ENCODE data around the gene RAB26.

Gene RAB26

GRCh38 chr16:2158262-2158638 is 9.8 kb downstream of the RAB26 start:
- Histone ChIP-seq H3K4me3 (ENCODE audit: low read depth, low read length) (no peak overlapping the region), H3K27ac (ENCODE audit: extremely low read depth, low read depth, low read length) (no peak overlapping the region), H3K9me3 (ENCODE audit: control insufficient read depth, insufficient read depth, low read depth, low read length) (no peaks in the 10 kb centered on the region), H3K4me1 (ENCODE audit: control insufficient read depth, insufficient read depth, low read length) (no peaks in the 10 kb centered on the region), H3K36me3 (ENCODE audit: control insufficient read depth in 2 of 2, insufficient read depth in 1 of 2, low read length in 2 of 2) (peaks cover 0 to 20% of the 10 kb centered on the region in 2 experiments; a peak in 1 of 3 replicates)
- ChIA-PET POLR2A (interaction anchor here (0.7 to 1.6 kb wide), 2 partner anchors 78 to 100 kb away, joined by 3 to 4 read pairs; partner anchors contain the start of gene DNASE1L2), CTCF (interaction anchor here (1.0 kb wide), 1 partner anchor 12 kb away, joined by 3 read pairs; no protein-coding TSS in a partner anchor)
- TF ChIP-seq HIC1 (tag by site-specific recombination; IDR thresholded peaks at IDR 0.05) (peak; percentile 50; the same call in 1 of the 2 replicates), ZNF394 (tag by site-specific recombination; IDR thresholded peaks at IDR 0.05; ENCODE audit: borderline replicate concordance) (no peak)

GRCh38 chr16:2159175-2159838 is 10.9 kb downstream of the RAB26 start:
- peak overlapping the region; percentile 14; the same call in 1 of the 2 replicates for H3K27ac ChIP-seq (ENCODE audit: extremely low read depth, low read depth, low read length)
- H3K4me1 ChIP-seq (ENCODE audit: control insufficient read depth, insufficient read depth, low read length), result no peaks in the 10 kb centered on the region

GRCh38 chr16:2160915-2161551 is 12.6 kb downstream of the RAB26 start:
- ChIA-PET CTCF (interaction anchor here (0.7 to 1.9 kb wide), 2 partner anchors 9 kb away, joined by 3 to 7 read pairs; no protein-coding TSS in a partner anchor), POLR2A (interaction anchor here (0.6 kb wide), 1 partner anchor 9 kb away, joined by 6 read pairs; no protein-coding TSS in a partner anchor)
- Histone ChIP-seq H3K36me3 (ENCODE audit: control insufficient read depth in 2 of 2, insufficient read depth in 1 of 2, low read length in 2 of 2) (peaks cover 0 to 11% of the 10 kb centered on the region in 2 experiments; a peak in 2 of 3 replicates), H3K27ac (ENCODE audit: extremely low read depth, low read depth, low read length) (no peak overlapping the region), H3K4me3 (ENCODE audit: low read depth, low read length) (no peak overlapping the region), H3K4me1 (ENCODE audit: control insufficient read depth, insufficient read depth, low read length) (no peaks in the 10 kb centered on the region), H3K9me3 (ENCODE audit: control insufficient read depth, insufficient read depth, low read depth, low read length) (no peaks in the 10 kb centered on the region)
- TF ChIP-seq ZNF610 (tag by site-specific recombination; IDR thresholded peaks at IDR 0.05; ENCODE audit: borderline replicate concordance) (no peak), ZNF677 (tag by site-specific recombination; IDR thresholded peaks at IDR 0.05) (no peak), SP3 (tag by site-specific recombination; IDR thresholded peaks at IDR 0.05) (no peak), ZBTB8A (tag by site-specific recombination; IDR thresholded peaks at IDR 0.05) (peak; percentile 32; the same call in 1 of the 2 replicates), ZNF701 (tag by site-specific recombination; IDR thresholded peaks at IDR 0.05) (no peak), PRDM10 (tag by site-specific recombination; IDR thresholded peaks at IDR 0.05) (no peak), KLF17 (tag by site-specific recombination; IDR thresholded peaks at IDR 0.05) (0 out of 2 replicates have a peak, but pooled peaks have one; percentile 29), ZNF140 (tag by site-specific recombination; IDR thresholded peaks at IDR 0.05) (no peak), KLF1 (tag by site-specific recombination; IDR thresholded peaks at IDR 0.05) (peak; percentile 34), BCL11A (tag by site-specific recombination; IDR thresholded peaks at IDR 0.05; ENCODE audit: low read depth) (no peak), MZF1 (tag by site-specific recombination; IDR thresholded peaks at IDR 0.05; ENCODE audit: borderline replicate concordance) (no peak), SCRT2 (tag by site-specific recombination; IDR thresholded peaks at IDR 0.05) (peak; percentile 29; the same call in 1 of the 2 replicates), ZNF623 (tag by site-specific recombination; IDR thresholded peaks at IDR 0.05) (no peak)
- TF ChIP-seq, protein P1, sequence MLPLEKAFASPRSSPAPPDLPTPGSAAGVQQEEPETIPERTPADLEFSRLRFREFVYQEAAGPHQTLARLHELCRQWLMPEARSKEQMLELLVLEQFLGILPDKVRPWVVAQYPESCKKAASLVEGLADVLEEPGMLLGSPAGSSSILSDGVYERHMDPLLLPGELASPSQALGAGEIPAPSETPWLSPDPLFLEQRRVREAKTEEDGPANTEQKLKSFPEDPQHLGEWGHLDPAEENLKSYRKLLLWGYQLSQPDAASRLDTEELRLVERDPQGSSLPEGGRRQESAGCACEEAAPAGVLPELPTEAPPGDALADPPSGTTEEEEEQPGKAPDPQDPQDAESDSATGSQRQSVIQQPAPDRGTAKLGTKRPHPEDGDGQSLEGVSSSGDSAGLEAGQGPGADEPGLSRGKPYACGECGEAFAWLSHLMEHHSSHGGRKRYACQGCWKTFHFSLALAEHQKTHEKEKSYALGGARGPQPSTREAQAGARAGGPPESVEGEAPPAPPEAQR (tag by site-specific recombination; IDR thresholded peaks at IDR 0.05), result no peak

More at GRCh38 chr16:2159175-2159838, 10.9 kb downstream of the RAB26 start:
- H3K4me3 ChIP-seq (ENCODE audit: low read depth, low read length), result no peak overlapping the region
- ChIA-PET CTCF (no interaction called here), POLR2A (interaction anchor here (0.6 to 1.6 kb wide), 4 partner anchors 77 to 295 kb away, joined by 3 to 6 read pairs (median 4); partner anchors contain the start of genes DNASE1L2 and RPS2)
- peaks cover 0 to 10% of the 10 kb centered on the region in 2 experiments; a peak in 1 of 3 replicates for H3K36me3 ChIP-seq (ENCODE audit: control insufficient read depth in 2 of 2, insufficient read depth in 1 of 2, low read length in 2 of 2)
- no peaks in the 10 kb centered on the region for H3K9me3 ChIP-seq (ENCODE audit: control insufficient read depth, insufficient read depth, low read depth, low read length)
- TF ChIP-seq ZNF341 (tag by site-specific recombination; IDR thresholded peaks at IDR 0.05; ENCODE audit: low read depth) (peak; percentile 60; the same call in 1 of the 2 replicates), SALL2 (tag by site-specific recombination; IDR thresholded peaks at IDR 0.05; ENCODE audit: borderline replicate concordance) (no peak), ZFHX2 (tag by site-specific recombination; conservative IDR thresholded peaks at IDR 0.05) (peak; percentile 51), EGR2 (tag by site-specific recombination; IDR thresholded peaks at IDR 0.05; ENCODE audit: low read depth) (peak; percentile 62; the same call in 1 of the 2 replicates), KLF1 (tag by site-specific recombination; IDR thresholded peaks at IDR 0.05) (peak; percentile 75)

All from HEK293 (cell line).